CMK (cell line): ENCODE results near the gene OPA1.
"Not testable (repeated sequence)": the region's sequence is repeated elsewhere in the genome, so short reads cannot be mapped to it uniquely, and the experiment has no call there.

ENCODE experiments used
- DNase-seq: peaks from one replicate; pipeline ENCODE4 v3.0.0-alpha.2; 2010; ENCODE audit warnings: low read depth

OPA1 gene

GRCh38 chr3:193589616-193590015 lies 3.4 kb upstream of the OPA1 start:
- DNase-seq = no peak

GRCh38 chr3:193590088-193590856 lies 2.7 kb upstream of the OPA1 start:
- DNase-seq = no peak

- no peak for DNase-seq
Measured at GRCh38 chr3:193593668-193594030, 641 bp downstream of the OPA1 start.

- DNase-seq = no peak
Measured at GRCh38 chr3:193594946-193595689, 2.1 kb downstream of the OPA1 start.

GRCh38 chr3:193595939-193596487 lies 3.0 kb downstream of the OPA1 start:
- DNase-seq = no peak

- no peak for DNase-seq
Measured at GRCh38 chr3:193598202-193598601, 5.2 kb downstream of the OPA1 start.

GRCh38 chr3:193599393-193599792 lies 6.4 kb downstream of the OPA1 start:
- no peak for DNase-seq

- DNase-seq = no peak
Measured at GRCh38 chr3:193605876-193606275, 12.9 kb downstream of the OPA1 start.

GRCh38 chr3:193606892-193607291 lies 13.9 kb downstream of the OPA1 start:
- DNase-seq = not testable (repeated sequence)

GRCh38 chr3:193610516-193610915 lies 17.5 kb downstream of the OPA1 start:
- not testable (repeated sequence) for DNase-seq

- DNase-seq = no peak
Measured at GRCh38 chr3:193614430-193614829, 21.4 kb downstream of the OPA1 start.

- DNase-seq = no peak
Measured at GRCh38 chr3:193617628-193618027, 24.6 kb downstream of the OPA1 start.

GRCh38 chr3:193620057-193620456 lies 27.0 kb downstream of the OPA1 start:
- no peak for DNase-seq

GRCh38 chr3:193620650-193621049 lies 27.6 kb downstream of the OPA1 start:
- no peak for DNase-seq

- DNase-seq = no peak
Measured at GRCh38 chr3:193621127-193621526, 28.1 kb downstream of the OPA1 start.

GRCh38 chr3:193630005-193630404 lies 37.0 kb downstream of the OPA1 start:
- DNase-seq = no peak

GRCh38 chr3:193637831-193638230 lies 44.8 kb downstream of the OPA1 start:
- no peak for DNase-seq

- no peak for DNase-seq
Measured at GRCh38 chr3:193638833-193639232, 45.8 kb downstream of the OPA1 start.

GRCh38 chr3:193640165-193640715 lies 47.2 kb downstream of the OPA1 start:
- no peak for DNase-seq

- no peak for DNase-seq
Measured at GRCh38 chr3:193640728-193641439, 47.9 kb downstream of the OPA1 start.

GRCh38 chr3:193641440-193641775 lies 48.4 kb downstream of the OPA1 start:
- DNase-seq = no peak

GRCh38 chr3:193645806-193646205 lies 52.8 kb downstream of the OPA1 start:
- no peak for DNase-seq
